GM11168 (cell line): ENCODE measurements around the gene NARS2.

Experiments used
- in situ Hi-C: fragments of 300-500 bp; cut with MboI; formaldehyde crosslinking; loops from one replicate; pipeline ENCODE4 v1.12.0; 2022; ENCODE audit warnings: low sequenced_read_pairs; ENCODE audit not compliant: unreplicated experiment

NARS2 gene

GRCh38 chr11:78392854-78393253 lies 181.8 kb downstream of the NARS2 start:
- in situ Hi-C loops: no loop called here

- in situ Hi-C loops: no loop called here
Measured at GRCh38 chr11:78391424-78391823, 183.2 kb downstream of the NARS2 start.

- in situ Hi-C loops: no loop called here
Measured at GRCh38 chr11:78390809-78391208, 183.9 kb downstream of the NARS2 start.

GRCh38 chr11:78386215-78386941 lies 188.3 kb downstream of the NARS2 start:
- in situ Hi-C loops: no loop called here
